Heart left ventricle (tissue), 16 donors: Measurements from ENCODE around the gene TMEM209. TPM values are rescaled to one million over a fixed set of nuclear protein-coding genes. Genes with fewer than 3 reads are reported as not detected.
"Not testable (repeated sequence)": the region's sequence is repeated elsewhere in the genome, so short reads cannot be mapped to it uniquely, and the experiment has no call there.

Source experiments
- ATAC-seq, 4 donors: fragments of 200-7000 bp; cut with Tn5 transposase; one replicate each; pipeline ENCODE4 v1.9.1; 2020 to 2022; ENCODE audit warnings: moderate library complexity in 4 of 4, mild to moderate bottlenecking in 3 of 4, moderate number of reproducible peaks in 1 of 4
- DNase-seq, 5 donors: peaks; one replicate each; pipeline ENCODE4 v3.0.0-alpha.2; 2020
- H3K27ac ChIP-seq, 12 donors: fragments of 200-600 bp; sonication (generic) in 4 of 12; one replicate each; pipeline versions ENCODE4 v1.5.0 to v1.8.0; 2016 to 2022; ENCODE audit warnings: mild to moderate bottlenecking in 2 of 12
- H3K27me3 ChIP-seq, 9 donors: fragments of 200-600 bp; sonication (generic) in 2 of 9; one replicate each; pipeline versions ENCODE4 v1.5.1 to v1.8.0; 2016 to 2022; ENCODE audit warnings: mild to moderate bottlenecking in 3 of 9
- H3K36me3 ChIP-seq, 9 donors: fragments of 200-600 bp; sonication (generic) in 2 of 9; one replicate each; pipeline versions ENCODE4 v1.5.0 to v1.8.0; 2018 to 2022; ENCODE audit warnings: mild to moderate bottlenecking in 2 of 9
- H3K4me1 ChIP-seq, 12 donors: fragments of 200-600 bp; sonication (generic) in 4 of 12; one replicate each; pipeline versions ENCODE4 v1.5.0 to v1.8.0; 2016 to 2022; ENCODE audit warnings: mild to moderate bottlenecking in 3 of 12
- H3K4me3 ChIP-seq, 12 donors: fragments of 200-600 bp; sonication (generic) in 4 of 12; one replicate each; pipeline versions ENCODE4 v1.5.0 to v1.8.0; 2017 to 2022; ENCODE audit warnings: mild to moderate bottlenecking in 9 of 12, moderate library complexity in 4 of 12
- H3K9me3 ChIP-seq, 12 donors: fragments of 200-600 bp; sonication (generic) in 4 of 12; one replicate each; pipeline versions ENCODE4 v1.5.0 to v1.8.0; 2016 to 2022; ENCODE audit warnings: mild to moderate bottlenecking in 1 of 12
- CTCF ChIP-seq, 12 donors: fragments of 200-600 bp; sonication (generic) in 4 of 12; IDR thresholded peaks; one replicate each; pipeline versions ENCODE4 v1.5.0 to v1.8.0; 2018 to 2022; ENCODE audit warnings: antibody characterized with exemption in 12 of 12, mild to moderate bottlenecking in 5 of 12
- POLR2A ChIP-seq, 2 donors: fragments of 450-650 bp; IDR thresholded peaks; one replicate each; pipeline ENCODE4 v1.6.1; 2017; ENCODE audit warnings: antibody characterized with exemption in 2 of 2, mild to moderate bottlenecking in 2 of 2, moderate library complexity in 2 of 2
- WGBS, 4 donors: extraction: QIAGEN DNeasy Blood & Tissue Kit in 2 of 4; methylation state at CpG; one replicate each; pipeline versions ENCODE4 v1.1.5 to v1.1.7; 2013 to 2018; 5-methylcytosine and 5-hydroxymethylcytosine counted together
- intact Hi-C, 10 donors: fragments of 100-400 bp; cut with DNase I; formaldehyde crosslinking; loops; one replicate each; pipeline versions ENCODE4 v1.11.1 to v1.14.2; 2022
- polyA plus RNA-seq, 2 donors: library from polyadenylated mRNA; stranded (reverse); fragments of 200-250 nt; gene quantifications; one replicate each; pipeline ENCODE4 v1.2.3, GENCODE V29; 2013
- total RNA-seq, 9 donors: library from RNA; depleted of rRNA in 2 of 9; stranded (reverse); fragments of >200 nt in 2 of 9; fragmentation: NEBNext Ultra II Directional in 3 of 9; extraction: Animal tissue kit (Norgen Biotek cat#: 25700) in 3 of 9; gene quantifications; one replicate each; pipeline versions ENCODE4 v1.1.0 to v1.2.4, GENCODE V29; 2016 to 2023
- donor health status: ischemic (EF 13 %, LVEDD 7.1; RV severe dilation, severe dysfunction).
- donor health status: healthy with polysubstance abuse.
- donor health status: DM: no; HTN: yes; CAD: no.
- donor health status: DM: no; HTN: no; CAD: no.
- donor health status: ischemic (EF 25% LVEDD 6.9; RV normal size, moderate dysfunction).
- donor health status: ischemic (EF 25% LVEDD 5.7; RV mildly dilated, moderate dysfunction).
- donor health status: healthy.
- donor health status: DM: yes; HTN: yes; CAD: no.
- donor health status: ischemic (EF 35%, LVEDD 5.7; RV mildly dilated, moderate dysfunction).
- donor health status: nonischemic (EF 11% LVEDD 7.7; RV severe dilation, severe dysfunction).
- donor health status: DM: yes; HTN: yes; CAD: no.
- donor health status: PGD.
- donor health status: ischemic (EF 29% LVEDD 5.4; RV normal size, mild dysfunction).
- donor health status: nonischemic (EF 23%, LVEDD 6.1; RV moderate dilation, normal function).

The TMEM209 gene
- total and polyA plus RNA-seq, 11 donors: 4.4 to 15.0 (median 8.9) TPM

GRCh38 chr7:130187360-130187759 is 17.8 kb downstream of the TMEM209 start:
- H3K27me3 ChIP-seq: no peaks in the 10 kb centered on the region
- no peak overlapping the region for H3K4me3 ChIP-seq
- TF ChIP-seq POLR2A (IDR thresholded peaks at IDR 0.05) (no peak), CTCF (IDR thresholded peaks at IDR 0.05) (no peak)
- ATAC-seq (no peak), DNase-seq (no peak)
- intact Hi-C loops: no loop called here
- WGBS, 4 donors: 83 to 90% (median 88%) methylated on average over 2 of the region's 2 CpGs
- H3K36me3 ChIP-seq: peaks cover 0 to 78% (median 67%) of the 10 kb centered on the region in 9 donors
- H3K4me1 ChIP-seq: no peaks in the 10 kb centered on the region
- no peaks in the 10 kb centered on the region for H3K9me3 ChIP-seq
- H3K27ac ChIP-seq: no peak overlapping the region

- peaks cover 0 to 80% (median 68%) of the 10 kb centered on the region in 9 donors for H3K36me3 ChIP-seq
- 77 to 98% (median 92%) methylated on average over 5 of the region's 5 CpGs for WGBS, 4 donors
- H3K9me3 ChIP-seq: not testable (repeated sequence)
These were observed 20.9 kb downstream of the TMEM209 start for GRCh38 chr7:130184349-130184748.

GRCh38 chr7:130182990-130183389 is 22.2 kb downstream of the TMEM209 start:
- Histone ChIP-seq H3K9me3 (no peaks in the 10 kb centered on the region), H3K4me1 (no peaks in the 10 kb centered on the region), H3K4me3 (no peak overlapping the region), H3K27me3 (no peaks in the 10 kb centered on the region), H3K27ac (no peak overlapping the region), H3K36me3 (peaks cover 0 to 84% (median 69%) of the 10 kb centered on the region in 9 donors)
- DNase-seq (no peak), ATAC-seq (no peak)
- intact Hi-C loops: loop anchor here in 1 of 10 donors (5.0 kb wide), 1 partner anchor 56 kb away; no protein-coding TSS in a partner anchor
- TF ChIP-seq POLR2A (IDR thresholded peaks at IDR 0.05) (no peak), CTCF (IDR thresholded peaks at IDR 0.05) (no peak)
- 86 to 95% (median 88%) methylated on average over 2 of the region's 2 CpGs for WGBS, 4 donors

More at GRCh38 chr7:130184349-130184748, 20.9 kb downstream of the TMEM209 start:
- intact Hi-C loops: loop anchor here in 1 of 10 donors (5.0 kb wide), 1 partner anchor 57 kb away; no protein-coding TSS in a partner anchor
- ATAC-seq, H3K4me1 ChIP-seq, DNase-seq, H3K27ac ChIP-seq, H3K27me3 ChIP-seq, H3K4me3 ChIP-seq: not testable (repeated sequence)

GRCh38 chr7:130181263-130181605 is 24.0 kb downstream of the TMEM209 start:
- Histone ChIP-seq H3K9me3 (no peaks in the 10 kb centered on the region), H3K4me1 (no peaks in the 10 kb centered on the region), H3K27ac (no peak overlapping the region), H3K36me3 (peaks cover 0 to 93% (median 79%) of the 10 kb centered on the region in 9 donors), H3K27me3 (no peaks in the 10 kb centered on the region), H3K4me3 (no peak overlapping the region)
- TF ChIP-seq POLR2A (IDR thresholded peaks at IDR 0.05): no peak
- no peak for TF ChIP-seq CTCF (IDR thresholded peaks at IDR 0.05)
- WGBS, 4 donors: 95 to 97% (median 96%) methylated on average over 2 of the region's 2 CpGs
- DNase-seq: no peak
- intact Hi-C loops: loop anchor here in 1 of 10 donors (5.0 kb wide), 1 partner anchor 54 kb away; no protein-coding TSS in a partner anchor
- no peak for ATAC-seq
